Stimulated activated CD4-positive, alpha-beta T cell treated with anti-CD3 and anti-CD28 coated beads, Interleukin-12 subunit alpha, Interleukin-12 subunit beta, amount 100 ng/mL, for 48 hours (primary cell): Measurements from ENCODE around the gene ZMIZ1.

Experiments
- DNase-seq, 3 donors: peaks; one replicate each; pipeline ENCODE4 v3.0.0-alpha.2; 2020; ENCODE audit warnings: low read depth in 2 of 3, low spot score in 1 of 3

ZMIZ1 gene

GRCh38 chr10:79202188-79203013, 133.6 kb downstream of the ZMIZ1 start:
- DNase-seq: peak in 2 of 3 donors; percentile 20 to 32

DNA sequence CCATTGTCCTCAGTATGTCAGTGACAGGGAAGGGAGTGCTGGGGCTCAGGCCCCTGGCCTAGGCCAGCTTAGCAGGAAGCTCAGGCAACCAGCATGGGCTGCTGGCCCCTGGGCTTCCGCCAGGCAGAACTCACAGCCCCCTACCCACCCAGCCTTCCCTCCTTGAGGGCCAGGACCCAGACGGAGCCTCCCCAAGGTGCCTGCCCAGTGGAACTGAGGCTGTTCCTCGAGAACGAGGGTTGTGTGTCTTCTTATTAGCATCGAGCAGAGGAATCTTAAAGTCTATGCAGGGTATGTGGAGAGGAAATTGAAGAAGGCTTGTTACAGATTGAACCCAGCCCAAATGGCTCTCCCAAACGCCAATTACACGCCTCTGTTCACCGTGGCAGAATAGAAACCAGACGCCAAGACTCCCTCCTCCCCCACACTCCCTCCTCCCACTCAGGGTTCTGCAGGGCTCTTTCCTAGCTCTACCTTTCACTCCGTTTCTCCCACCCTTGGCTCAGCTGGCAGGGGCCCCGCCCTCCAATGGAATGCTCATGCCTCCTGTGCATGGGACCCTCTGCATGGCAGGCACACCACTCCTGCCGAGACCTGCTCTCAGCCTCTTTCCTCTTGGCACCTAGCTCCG, 134.4 kb downstream of the ZMIZ1 start:
- no peak for DNase-seq

DNA sequence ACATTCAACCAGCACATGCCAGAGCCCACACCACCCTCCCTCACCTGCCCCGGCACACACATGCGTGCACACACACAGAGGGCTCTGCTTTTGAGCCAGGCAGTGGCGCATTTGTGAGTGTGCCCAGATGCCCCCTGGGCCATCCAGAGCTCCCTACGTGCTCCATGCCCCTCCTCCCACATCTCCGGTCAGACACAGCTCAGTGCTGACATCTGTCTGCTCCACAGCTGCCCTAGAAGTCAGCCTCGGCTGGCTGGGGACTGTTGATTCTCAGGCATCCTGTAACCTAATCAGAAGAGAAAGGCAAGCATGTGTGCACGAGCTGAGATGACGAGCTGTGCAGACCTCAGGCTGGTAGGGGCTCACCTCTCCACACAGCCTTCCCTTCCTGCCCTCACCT, 135.1 kb downstream of the ZMIZ1 start:
- no peak for DNase-seq

GRCh38 chr10:79206300-79207095, 137.7 kb downstream of the ZMIZ1 start:
- no peak for DNase-seq

DNA sequence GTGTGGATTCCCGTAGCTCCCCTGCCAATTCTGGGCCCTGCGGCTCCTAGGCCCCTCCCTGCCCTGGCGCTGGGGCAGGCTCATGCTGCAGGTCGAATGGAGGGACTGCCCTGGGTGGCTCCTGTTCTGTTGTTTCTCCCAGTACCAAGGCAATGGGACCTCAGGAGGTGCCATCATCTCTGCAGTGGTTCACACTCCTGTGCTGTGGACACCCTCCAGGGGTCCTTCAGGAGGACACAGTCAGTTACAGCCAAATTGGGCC, 138.3 kb downstream of the ZMIZ1 start:
- DNase-seq: no peak

- no peak for DNase-seq
Measured at GRCh38 chr10:79207726-79208125, 139.0 kb downstream of the ZMIZ1 start.

- no peak for DNase-seq
Measured at GRCh38 chr10:79208251-79208983, 139.7 kb downstream of the ZMIZ1 start.

DNA sequence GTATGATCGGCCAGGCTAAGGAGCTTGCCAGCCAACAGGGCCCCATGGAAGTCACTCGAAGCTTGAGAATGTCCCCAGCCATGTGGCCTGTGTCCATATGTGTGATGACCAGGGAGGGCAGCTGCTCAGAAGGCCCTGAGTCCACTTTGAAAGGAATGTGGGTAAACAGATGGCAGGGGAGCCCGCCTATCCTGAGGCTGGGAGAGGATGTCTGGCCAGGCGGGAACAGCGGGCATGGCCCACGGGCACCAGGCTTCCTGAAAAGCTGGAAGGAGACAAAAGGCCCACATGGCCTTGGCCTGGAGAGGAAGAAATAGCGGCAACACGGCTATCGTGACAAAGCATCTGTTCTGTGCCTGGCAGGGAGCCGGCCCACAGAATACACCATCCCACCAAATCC, 140.6 kb downstream of the ZMIZ1 start:
- no peak for DNase-seq

DNA sequence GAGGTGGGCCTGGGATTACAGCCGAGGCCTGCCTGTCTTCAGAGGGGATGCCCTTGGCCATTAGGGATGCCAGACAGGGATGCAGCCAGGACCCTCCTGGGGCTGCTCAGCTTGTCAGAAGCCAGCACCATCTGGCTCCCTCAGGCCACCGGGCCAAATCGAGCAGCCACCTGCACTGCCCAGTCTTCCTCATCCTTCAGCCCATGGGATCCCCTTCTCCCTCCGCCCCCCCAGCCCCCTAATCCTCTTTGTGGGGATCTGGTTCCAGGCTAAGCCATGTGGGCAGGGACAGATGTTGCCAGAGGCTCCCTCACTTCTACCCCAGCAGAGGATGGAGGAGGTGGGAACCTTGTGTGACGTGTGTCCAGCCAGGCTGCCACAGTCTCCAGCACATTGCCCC, 141.1 kb downstream of the ZMIZ1 start:
- no peak for DNase-seq

GRCh38 chr10:79210672-79211071, 141.9 kb downstream of the ZMIZ1 start:
- DNase-seq: no peak

DNA sequence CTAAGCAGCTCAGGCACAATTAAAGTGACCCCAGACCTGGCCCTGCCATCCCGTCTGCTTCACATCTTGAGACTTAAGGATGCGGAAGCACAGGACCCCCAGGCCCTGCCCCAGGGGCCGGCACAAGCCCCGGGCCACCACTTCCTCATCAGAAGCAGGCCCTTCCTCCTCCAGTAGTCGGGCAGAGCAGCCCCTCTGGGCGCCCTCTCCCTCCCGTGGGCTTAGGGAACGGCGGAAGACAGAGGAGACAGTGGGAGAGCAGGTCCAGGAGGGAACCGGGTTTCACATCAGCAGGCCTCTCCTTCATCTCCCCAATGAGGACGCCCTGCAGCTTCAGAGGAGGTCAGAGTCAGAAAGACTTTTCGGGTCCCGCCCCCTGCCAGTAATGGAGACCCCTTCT, 142.8 kb downstream of the ZMIZ1 start:
- no peak for DNase-seq

DNA sequence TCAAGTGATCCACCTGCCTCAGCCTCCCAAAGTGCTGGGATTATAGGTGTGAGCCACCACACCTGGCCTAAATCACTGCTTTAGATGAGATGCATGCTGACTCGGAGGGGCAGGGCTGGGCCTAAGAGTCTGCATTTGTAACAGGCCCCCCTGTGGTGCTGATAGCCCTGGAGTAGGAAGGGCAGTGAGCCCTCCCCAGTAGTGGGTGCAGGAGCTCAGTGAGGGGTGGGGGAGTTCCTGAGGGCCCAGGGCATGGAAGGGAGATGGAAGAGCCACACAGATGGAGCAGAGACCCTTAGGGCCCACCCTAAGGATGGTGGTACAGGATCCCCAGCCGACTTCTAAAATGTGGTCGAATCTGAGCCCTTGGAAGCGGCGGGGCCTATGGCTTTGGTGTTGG, 146.8 kb downstream of the ZMIZ1 start:
- no peak for DNase-seq

- DNase-seq: no peak
Measured at GRCh38 chr10:79219322-79219957, 150.7 kb downstream of the ZMIZ1 start.

DNA sequence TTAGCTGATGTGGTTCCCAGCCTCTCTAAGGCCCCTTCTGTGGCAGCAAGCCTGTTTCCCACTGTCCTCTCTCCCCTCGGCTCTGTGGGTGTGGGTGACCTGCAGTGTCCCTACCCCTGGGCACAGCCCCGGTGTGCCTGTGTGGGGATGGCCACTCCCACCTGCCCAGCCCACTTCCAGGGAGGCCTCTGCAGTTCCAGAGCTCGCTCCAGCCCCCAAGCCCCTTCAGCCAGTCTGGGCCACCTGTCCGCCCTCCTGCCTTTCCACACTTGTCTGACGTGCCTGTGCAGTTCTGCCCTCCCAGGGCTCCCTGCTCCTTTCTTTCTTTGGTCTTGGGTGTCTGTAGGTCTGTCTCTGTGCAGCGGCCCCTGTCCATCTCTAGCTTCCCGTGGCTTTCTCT, 151.5 kb downstream of the ZMIZ1 start:
- DNase-seq: no peak

DNA sequence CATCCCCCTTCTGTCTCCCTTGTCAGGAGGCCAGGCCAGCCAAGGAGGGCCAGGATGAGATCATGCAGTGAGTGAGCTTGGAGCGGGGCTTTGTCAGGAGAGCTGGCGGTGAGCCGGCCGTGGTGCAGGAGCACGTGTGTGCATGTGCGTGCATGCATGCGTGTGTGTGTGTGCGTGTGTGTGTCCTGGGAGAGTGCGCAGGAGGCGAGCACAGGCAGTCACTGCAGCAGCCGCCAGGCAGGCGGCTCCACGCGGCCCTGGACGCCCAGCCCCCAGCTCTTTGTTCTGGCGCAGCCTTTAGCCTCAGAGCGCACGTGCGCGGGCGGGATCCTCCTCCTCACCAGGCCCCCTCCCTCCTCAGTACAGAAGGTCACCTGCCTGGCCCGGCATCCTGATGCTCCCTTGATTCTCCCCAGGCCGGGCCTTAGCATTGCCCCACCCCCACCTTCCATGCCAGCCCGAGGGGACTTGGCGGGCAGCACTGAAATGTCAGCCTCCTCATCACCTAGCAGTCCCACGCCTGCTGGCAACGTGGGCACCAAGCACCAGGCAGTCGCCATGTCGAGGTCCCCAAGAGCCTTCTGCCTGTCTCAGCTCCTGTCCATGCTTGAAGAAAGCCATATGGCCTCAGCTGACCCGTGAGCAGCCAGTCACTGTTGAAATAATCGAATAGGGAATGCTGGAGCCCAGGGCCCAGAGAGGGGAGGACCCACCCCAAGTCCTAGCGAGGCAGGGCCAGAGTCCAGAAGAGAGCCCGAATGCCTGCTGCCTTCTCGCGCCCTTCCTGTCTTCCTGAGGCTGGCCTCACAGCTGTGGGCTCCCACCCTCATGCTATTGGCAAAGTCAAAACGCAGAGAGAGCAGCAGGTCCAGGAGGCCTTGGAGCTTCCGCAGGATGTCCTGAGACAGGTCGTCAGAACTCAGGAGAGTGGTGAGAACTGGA, 152.6 kb downstream of the ZMIZ1 start:
- no peak for DNase-seq

GRCh38 chr10:79222186-79222585, 153.4 kb downstream of the ZMIZ1 start:
- no peak for DNase-seq

DNA sequence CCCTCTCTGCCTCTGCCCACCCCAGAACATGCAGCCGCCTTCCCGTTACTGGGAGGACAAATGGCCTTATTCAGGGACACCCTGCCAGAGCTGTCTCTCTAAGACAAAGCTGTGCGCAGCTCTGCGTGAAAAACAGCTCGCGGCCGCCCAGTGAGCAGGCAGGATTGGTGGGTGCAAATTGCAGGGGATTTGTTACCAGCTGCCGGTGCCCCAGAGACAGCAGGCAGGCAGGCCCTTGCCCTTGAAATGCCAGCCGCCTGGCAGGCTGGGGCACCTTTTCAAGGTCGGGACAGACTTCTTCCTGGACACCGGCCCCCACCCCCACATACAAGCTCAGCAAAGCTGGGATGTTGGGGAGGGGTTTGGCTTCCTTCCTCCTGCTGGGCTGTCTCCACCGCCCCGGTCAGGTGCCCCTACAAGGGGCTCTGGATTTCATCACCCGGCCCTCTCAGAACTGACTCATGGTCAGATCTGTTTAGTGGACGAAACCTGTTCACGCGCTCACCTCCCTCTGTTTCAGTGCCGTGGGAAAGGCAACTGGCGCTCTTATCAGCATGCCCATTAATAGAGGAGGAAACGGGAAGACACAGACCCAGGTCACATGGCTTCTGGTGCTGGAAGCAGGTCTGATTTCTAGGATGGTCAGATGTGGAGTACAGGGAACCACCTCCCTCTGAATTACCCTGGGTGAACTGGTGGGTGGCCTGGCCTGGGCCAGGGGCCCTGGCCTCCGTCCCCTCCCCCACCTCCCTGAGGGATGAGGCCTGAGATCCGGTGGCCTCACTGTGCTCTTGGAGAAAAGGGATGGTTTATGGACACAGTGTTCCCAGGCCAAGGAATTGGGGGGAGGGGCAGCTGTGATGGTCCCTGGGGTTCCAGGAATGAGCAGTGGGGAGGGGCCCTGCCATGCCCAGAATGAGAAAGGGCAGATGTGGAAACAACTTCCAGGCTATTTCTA, 154.6 kb downstream of the ZMIZ1 start:
- DNase-seq: no peak

GRCh38 chr10:79224263-79224949, 155.6 kb downstream of the ZMIZ1 start:
- DNase-seq: no peak
